Heart left ventricle (tissue), 16 donors: ENCODE data around the gene STK32C. TPM values are rescaled to one million over a fixed set of nuclear protein-coding genes. Genes with fewer than 3 reads are reported as not detected.
A peak's percentile ranks its signal among the peaks of the same experiment; 100 is the strongest.
"Not testable (repeated sequence)": the region's sequence is repeated elsewhere in the genome, so short reads cannot be mapped to it uniquely, and the experiment has no call there.

Experiments
- ATAC-seq, 4 donors: fragments of 200-7000 bp; cut with Tn5 transposase; one replicate each; pipeline ENCODE4 v1.9.1; 2020 to 2022; ENCODE audit warnings: moderate library complexity in 4 of 4, mild to moderate bottlenecking in 3 of 4, moderate number of reproducible peaks in 1 of 4
- DNase-seq, 5 donors: peaks; one replicate each; pipeline ENCODE4 v3.0.0-alpha.2; 2020
- H3K27ac ChIP-seq, 12 donors: fragments of 200-600 bp; sonication (generic) in 4 of 12; one replicate each; pipeline versions ENCODE4 v1.5.0 to v1.8.0; 2016 to 2022; ENCODE audit warnings: mild to moderate bottlenecking in 2 of 12
- H3K27me3 ChIP-seq, 9 donors: fragments of 200-600 bp; sonication (generic) in 2 of 9; one replicate each; pipeline versions ENCODE4 v1.5.1 to v1.8.0; 2016 to 2022; ENCODE audit warnings: mild to moderate bottlenecking in 3 of 9
- H3K36me3 ChIP-seq, 9 donors: fragments of 200-600 bp; sonication (generic) in 2 of 9; one replicate each; pipeline versions ENCODE4 v1.5.0 to v1.8.0; 2018 to 2022; ENCODE audit warnings: mild to moderate bottlenecking in 2 of 9
- H3K4me1 ChIP-seq, 12 donors: fragments of 200-600 bp; sonication (generic) in 4 of 12; one replicate each; pipeline versions ENCODE4 v1.5.0 to v1.8.0; 2016 to 2022; ENCODE audit warnings: mild to moderate bottlenecking in 3 of 12
- H3K4me3 ChIP-seq, 12 donors: fragments of 200-600 bp; sonication (generic) in 4 of 12; one replicate each; pipeline versions ENCODE4 v1.5.0 to v1.8.0; 2017 to 2022; ENCODE audit warnings: mild to moderate bottlenecking in 9 of 12, moderate library complexity in 4 of 12
- H3K9me3 ChIP-seq, 12 donors: fragments of 200-600 bp; sonication (generic) in 4 of 12; one replicate each; pipeline versions ENCODE4 v1.5.0 to v1.8.0; 2016 to 2022; ENCODE audit warnings: mild to moderate bottlenecking in 1 of 12
- POLR2A ChIP-seq, 2 donors: fragments of 450-650 bp; IDR thresholded peaks; one replicate each; pipeline ENCODE4 v1.6.1; 2017; ENCODE audit warnings: antibody characterized with exemption in 2 of 2, mild to moderate bottlenecking in 2 of 2, moderate library complexity in 2 of 2
- WGBS, 4 donors: extraction: QIAGEN DNeasy Blood & Tissue Kit in 2 of 4; methylation state at CpG; one replicate each; pipeline versions ENCODE4 v1.1.5 to v1.1.7; 2013 to 2018; 5-methylcytosine and 5-hydroxymethylcytosine counted together
- intact Hi-C, 10 donors: fragments of 100-400 bp; cut with DNase I; formaldehyde crosslinking; loops; one replicate each; pipeline versions ENCODE4 v1.11.1 to v1.14.2; 2022
- polyA plus RNA-seq, 2 donors: library from polyadenylated mRNA; stranded (reverse); fragments of 200-250 nt; gene quantifications; one replicate each; pipeline ENCODE4 v1.2.3, GENCODE V29; 2013
- total RNA-seq, 9 donors: library from RNA; depleted of rRNA in 2 of 9; stranded (reverse); fragments of >200 nt in 2 of 9; fragmentation: NEBNext Ultra II Directional in 3 of 9; extraction: Animal tissue kit (Norgen Biotek cat#: 25700) in 3 of 9; gene quantifications; one replicate each; pipeline versions ENCODE4 v1.1.0 to v1.2.4, GENCODE V29; 2016 to 2023
- TF ChIP-seq, protein P1 (sequence below), 12 donors: fragments of 200-600 bp; sonication (generic) in 4 of 12; IDR thresholded peaks; one replicate each; pipeline versions ENCODE4 v1.5.0 to v1.8.0; 2018 to 2022; ENCODE audit warnings: antibody characterized with exemption in 12 of 12, mild to moderate bottlenecking in 5 of 12
- donor health status: ischemic (EF 13 %, LVEDD 7.1; RV severe dilation, severe dysfunction).
- donor health status: healthy with polysubstance abuse.
- donor health status: DM: no; HTN: yes; CAD: no.
- donor health status: DM: no; HTN: no; CAD: no.
- donor health status: ischemic (EF 25% LVEDD 6.9; RV normal size, moderate dysfunction).
- donor health status: ischemic (EF 25% LVEDD 5.7; RV mildly dilated, moderate dysfunction).
- donor health status: healthy.
- donor health status: DM: yes; HTN: yes; CAD: no.
- donor health status: ischemic (EF 35%, LVEDD 5.7; RV mildly dilated, moderate dysfunction).
- donor health status: nonischemic (EF 11% LVEDD 7.7; RV severe dilation, severe dysfunction).
- donor health status: DM: yes; HTN: yes; CAD: no.
- donor health status: PGD.
- donor health status: ischemic (EF 29% LVEDD 5.4; RV normal size, mild dysfunction).
- donor health status: nonischemic (EF 23%, LVEDD 6.1; RV moderate dilation, normal function).

Gene STK32C
- total and polyA plus RNA-seq, 11 donors, result 3.8 to 9.8 (median 6.2) TPM

DNA sequence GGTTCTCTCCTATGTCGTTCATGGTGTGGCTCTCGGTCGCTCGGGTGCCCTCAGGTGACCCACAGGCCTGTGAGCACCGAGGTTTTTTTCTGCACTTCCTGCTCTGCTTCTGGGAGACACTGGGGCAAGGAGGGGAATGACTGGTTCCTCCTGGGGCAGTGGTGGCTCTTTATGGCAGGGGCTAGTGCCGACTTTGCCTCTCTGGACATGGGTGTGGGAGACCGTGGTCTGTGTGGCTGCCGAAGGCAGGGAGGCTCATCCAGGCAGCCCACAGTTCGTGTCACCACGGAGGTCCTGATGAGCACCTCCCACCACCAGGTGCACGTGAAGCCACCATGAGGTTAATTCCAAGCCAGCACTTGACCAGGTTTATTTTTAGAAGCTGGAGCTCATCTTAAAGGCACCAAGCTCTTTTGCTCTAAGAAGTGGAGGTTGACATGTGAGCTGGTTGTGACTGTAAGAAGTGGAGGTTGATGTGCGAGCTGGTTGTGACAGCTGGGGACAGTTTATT is 145.7 kb downstream of the STK32C start:
- H3K27ac ChIP-seq, result peak overlapping the region in 6 of 12 donors; percentile 4 to 61 (median 39)
- 8 to 22% (median 19%) methylated on average over 8 to 12 of the region's 12 CpGs for WGBS, 4 donors
- H3K4me3 ChIP-seq, result no peak overlapping the region
- TF ChIP-seq POLR2A (IDR thresholded peaks at IDR 0.05), result no peak
- TF ChIP-seq, protein P1, sequence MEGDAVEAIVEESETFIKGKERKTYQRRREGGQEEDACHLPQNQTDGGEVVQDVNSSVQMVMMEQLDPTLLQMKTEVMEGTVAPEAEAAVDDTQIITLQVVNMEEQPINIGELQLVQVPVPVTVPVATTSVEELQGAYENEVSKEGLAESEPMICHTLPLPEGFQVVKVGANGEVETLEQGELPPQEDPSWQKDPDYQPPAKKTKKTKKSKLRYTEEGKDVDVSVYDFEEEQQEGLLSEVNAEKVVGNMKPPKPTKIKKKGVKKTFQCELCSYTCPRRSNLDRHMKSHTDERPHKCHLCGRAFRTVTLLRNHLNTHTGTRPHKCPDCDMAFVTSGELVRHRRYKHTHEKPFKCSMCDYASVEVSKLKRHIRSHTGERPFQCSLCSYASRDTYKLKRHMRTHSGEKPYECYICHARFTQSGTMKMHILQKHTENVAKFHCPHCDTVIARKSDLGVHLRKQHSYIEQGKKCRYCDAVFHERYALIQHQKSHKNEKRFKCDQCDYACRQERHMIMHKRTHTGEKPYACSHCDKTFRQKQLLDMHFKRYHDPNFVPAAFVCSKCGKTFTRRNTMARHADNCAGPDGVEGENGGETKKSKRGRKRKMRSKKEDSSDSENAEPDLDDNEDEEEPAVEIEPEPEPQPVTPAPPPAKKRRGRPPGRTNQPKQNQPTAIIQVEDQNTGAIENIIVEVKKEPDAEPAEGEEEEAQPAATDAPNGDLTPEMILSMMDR (IDR thresholded peaks at IDR 0.05), result no peak
- DNase-seq (peak in 2 of 5 donors; percentile 26 to 29), ATAC-seq (peak in 3 of 4 donors; percentile 26 to 70 (median 65))
- H3K27me3 ChIP-seq, result no peaks in the 10 kb centered on the region
- H3K36me3 ChIP-seq, result no peaks in the 10 kb centered on the region
- intact Hi-C loops, result no loop called here
- H3K9me3 ChIP-seq, result no peaks in the 10 kb centered on the region
- peaks cover 0 to 29% (median 20%) of the 10 kb centered on the region in 12 donors for H3K4me1 ChIP-seq

DNA sequence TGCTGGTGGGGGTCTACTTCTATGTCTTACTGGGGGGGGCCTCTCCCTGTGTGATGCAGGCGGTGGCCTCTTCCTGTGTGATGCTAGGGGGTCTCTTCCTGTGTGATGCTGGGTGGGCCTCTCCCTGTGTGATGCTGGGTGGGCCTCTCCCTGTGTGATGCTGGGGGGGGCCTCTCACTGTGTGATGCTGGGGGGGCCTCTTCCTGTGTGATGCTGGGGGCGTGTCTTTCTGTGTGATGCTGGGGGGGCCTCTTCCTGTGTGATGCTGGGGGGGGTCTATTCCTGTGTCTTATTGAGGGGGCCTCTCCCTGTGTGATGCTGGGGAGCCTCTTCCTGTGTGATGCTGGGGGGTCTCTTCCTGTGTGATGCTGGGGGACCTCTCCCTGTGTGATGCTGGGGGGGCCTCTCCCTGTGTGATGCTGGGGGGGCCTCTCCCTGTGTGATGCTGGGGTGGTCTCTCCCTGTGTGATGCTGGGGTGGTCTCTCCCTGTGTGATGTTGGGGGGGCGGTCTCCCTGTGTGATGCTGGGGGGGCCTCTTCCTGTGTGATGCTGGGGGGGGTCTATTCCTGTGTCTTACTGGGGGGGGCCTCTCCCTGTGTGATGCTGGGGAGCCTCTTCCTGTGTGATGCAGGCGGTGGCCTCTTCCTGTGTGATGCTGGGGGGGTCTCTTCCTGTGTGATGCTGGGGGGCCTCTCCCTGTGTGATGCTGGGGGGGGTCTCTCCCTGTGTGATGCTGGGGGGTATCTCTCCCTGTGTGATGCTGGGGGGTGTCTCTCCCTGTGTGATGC is 146.7 kb downstream of the STK32C start:
- H3K36me3 ChIP-seq, H3K4me3 ChIP-seq, H3K27ac ChIP-seq, H3K27me3 ChIP-seq, H3K9me3 ChIP-seq, ATAC-seq, intact Hi-C loops: not testable (repeated sequence)
- DNase-seq, result peak in 1 of 5 donors; percentile 8
- 70 to 80% (median 79%) methylated on average over 1 to 4 of the region's 4 CpGs; no CpG with 5 or more reads in 1 of the 4 donors for WGBS, 4 donors
- peaks cover 0 to 29% (median 20%) of the 10 kb centered on the region in 12 donors for H3K4me1 ChIP-seq

DNA sequence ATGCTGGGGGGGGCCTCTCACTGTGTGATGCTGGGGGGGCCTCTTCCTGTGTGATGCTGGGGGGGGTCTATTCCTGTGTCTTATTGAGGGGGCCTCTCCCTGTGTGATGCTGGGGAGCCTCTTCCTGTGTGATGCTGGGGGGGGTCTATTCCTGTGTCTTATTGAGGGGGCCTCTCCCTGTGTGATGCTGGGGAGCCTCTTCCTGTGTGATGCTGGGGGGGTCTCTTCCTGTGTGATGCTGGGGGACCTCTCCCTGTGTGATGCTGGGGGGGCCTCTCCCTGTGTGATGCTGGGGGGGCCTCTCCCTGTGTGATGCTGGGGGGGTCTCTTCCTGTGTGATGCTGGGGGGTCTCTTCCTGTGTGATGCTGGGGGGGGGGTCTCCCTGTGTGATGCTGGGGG is 147.5 kb downstream of the STK32C start:
- H3K9me3 ChIP-seq, intact Hi-C loops, H3K4me3 ChIP-seq, ATAC-seq, H3K27ac ChIP-seq, H3K27me3 ChIP-seq, DNase-seq, H3K36me3 ChIP-seq: not testable (repeated sequence)
- peaks cover 0 to 29% (median 20%) of the 10 kb centered on the region in 12 donors for H3K4me1 ChIP-seq

DNA sequence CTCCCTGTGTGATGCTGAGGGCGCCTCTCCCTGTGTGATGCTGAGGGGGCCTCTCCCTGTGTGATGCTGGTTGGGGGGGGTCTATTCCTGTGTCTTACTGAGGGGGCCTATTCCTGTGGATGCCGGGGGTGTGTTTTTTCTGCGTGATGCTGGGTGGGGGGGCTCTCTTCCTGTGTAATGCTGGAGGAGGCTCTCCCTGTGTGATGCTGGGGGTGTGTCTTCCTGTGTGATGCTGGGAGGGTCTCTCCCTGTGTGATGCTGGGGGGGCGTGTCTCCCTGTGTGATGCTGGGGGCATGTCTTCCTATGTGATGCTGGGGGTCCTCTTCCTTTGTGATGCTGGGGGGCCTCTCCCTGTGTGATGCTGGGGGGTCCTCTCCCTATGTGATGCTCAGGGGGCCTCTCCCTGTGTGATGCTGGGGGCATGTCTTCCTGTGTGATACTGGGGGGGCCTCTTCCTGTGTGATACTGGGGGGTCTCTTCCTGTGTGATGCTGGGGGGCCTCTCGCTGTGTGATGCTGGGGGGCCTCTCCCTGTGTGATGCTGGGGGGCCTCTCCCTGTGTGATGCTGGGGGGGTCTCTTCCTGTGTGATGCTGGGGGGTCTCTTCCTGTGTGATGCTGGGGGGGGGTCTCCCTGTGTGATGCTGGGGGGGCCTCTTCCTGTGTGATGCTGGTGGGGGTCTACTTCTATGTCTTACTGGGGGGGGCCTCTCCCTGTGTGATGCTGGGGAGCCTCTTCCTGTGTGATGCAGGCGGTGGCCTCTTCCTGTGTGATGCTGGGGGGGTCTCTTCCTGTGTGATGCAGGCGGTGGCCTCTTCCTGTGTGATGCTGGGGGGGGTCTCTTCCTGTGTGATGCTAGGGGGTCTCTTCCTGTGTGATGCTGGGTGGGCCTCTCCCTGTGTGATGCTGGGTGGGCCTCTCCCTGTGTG is 148.2 kb downstream of the STK32C start:
- ATAC-seq, H3K9me3 ChIP-seq, H3K27ac ChIP-seq, H3K27me3 ChIP-seq, H3K36me3 ChIP-seq, H3K4me3 ChIP-seq, intact Hi-C loops: not testable (repeated sequence)
- peaks cover 0 to 29% (median 20%) of the 10 kb centered on the region in 12 donors for H3K4me1 ChIP-seq
- DNase-seq, result peak in 3 of 5 donors; percentile 16 to 34 (median 17)
- 63 to 100% (median 72%) methylated on average over 3 to 7 of the region's 7 CpGs for WGBS, 4 donors

DNA sequence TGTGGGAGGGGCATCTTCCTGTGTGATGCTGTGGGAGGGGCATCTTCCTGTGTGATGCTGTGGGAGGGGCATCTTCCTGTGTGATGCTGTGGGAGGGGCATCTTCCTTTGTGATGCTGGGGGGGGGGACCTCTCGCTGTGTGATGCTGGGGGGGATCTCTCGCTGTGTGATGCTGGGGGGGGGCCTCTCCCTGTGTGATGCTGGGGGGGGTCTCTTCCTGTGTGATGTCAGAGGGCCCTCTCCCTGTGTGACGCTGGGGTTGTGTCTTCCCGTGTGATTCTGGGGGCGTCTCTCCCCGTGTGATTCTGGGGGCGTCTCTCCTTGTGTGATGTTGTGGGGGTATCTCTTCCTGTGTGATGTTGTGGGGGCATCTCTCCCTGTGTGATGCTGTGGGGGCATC is 148.9 kb downstream of the STK32C start:
- no peak for ATAC-seq
- no peaks in the 10 kb centered on the region for H3K27me3 ChIP-seq

More for the DNA sequence above, 148.9 kb downstream of the STK32C start:
- peaks cover 0 to 22% (median 19%) of the 10 kb centered on the region in 12 donors for H3K4me1 ChIP-seq
- H3K36me3 ChIP-seq, result peaks cover 0 to 2% (median 0%) of the 10 kb centered on the region in 9 donors
- H3K9me3 ChIP-seq, result no peaks in the 10 kb centered on the region
- H3K27ac ChIP-seq, result no peak overlapping the region
- DNase-seq, result no peak
- intact Hi-C loops, result no loop called here
- 80 to 89% (median 88%) methylated on average over 1 to 7 of the region's 7 CpGs; no CpG with 5 or more reads in 1 of the 4 donors for WGBS, 4 donors
- TF ChIP-seq POLR2A (IDR thresholded peaks at IDR 0.05), result no peak
- TF ChIP-seq, protein P1 (IDR thresholded peaks at IDR 0.05), result no peak
- H3K4me3 ChIP-seq, result no peak overlapping the region
